HG03060 (cell line): Measurements from ENCODE around the gene NCAPH2.
"Not testable (repeated sequence)": the region's sequence is repeated elsewhere in the genome, so short reads cannot be mapped to it uniquely, and the experiment has no call there.

Experiments used
- ATAC-seq: cut with Tn5 transposase; IDR thresholded peaks from one replicate; pipeline ENCODE4 v1.9.1; 2021; ENCODE audit warnings: low read depth, moderate number of reproducible peaks; ENCODE audit not compliant: unreplicated experiment

Gene NCAPH2

GRCh38 chr22:50528682-50529415 is 20.8 kb downstream of the NCAPH2 start:
- ATAC-seq: no peak

- ATAC-seq: no peak
These were observed 21.4 kb downstream of the NCAPH2 start for GRCh38 chr22:50529416-50529896.

GRCh38 chr22:50529897-50530579 is 22.0 kb downstream of the NCAPH2 start, which contains the start of gene TYMP:
Gene TYMP (minus strand): TSS chr22:50530012. CDS start chr22:50529709, 303 bp downstream.
- no peak for ATAC-seq

GRCh38 chr22:50530580-50530876 is 22.5 kb downstream of the NCAPH2 start:
- ATAC-seq: no peak

GRCh38 chr22:50530877-50531545 is 23.0 kb downstream of the NCAPH2 start:
- ATAC-seq: no peak

GRCh38 chr22:50531546-50531961 is 23.5 kb downstream of the NCAPH2 start:
- no peak for ATAC-seq

- no peak for ATAC-seq
These were observed 24.1 kb downstream of the NCAPH2 start for GRCh38 chr22:50531962-50532674.

- no peak for ATAC-seq
These were observed 25.1 kb downstream of the NCAPH2 start for GRCh38 chr22:50532824-50533796.

- ATAC-seq: not testable (repeated sequence)
These were observed 26.1 kb downstream of the NCAPH2 start for GRCh38 chr22:50533856-50534711.

- ATAC-seq: no peak
These were observed 27.1 kb downstream of the NCAPH2 start for GRCh38 chr22:50535113-50535512.

GRCh38 chr22:50536226-50536625 is 28.2 kb downstream of the NCAPH2 start:
- ATAC-seq: no peak

GRCh38 chr22:50537765-50538164 is 29.7 kb downstream of the NCAPH2 start:
- no peak for ATAC-seq

- ATAC-seq: no peak
These were observed 32.4 kb downstream of the NCAPH2 start for GRCh38 chr22:50540381-50540780.

GRCh38 chr22:50541667-50542026 is 33.6 kb downstream of the NCAPH2 start:
- not testable (repeated sequence) for ATAC-seq

- no peak for ATAC-seq
These were observed 34.4 kb downstream of the NCAPH2 start for GRCh38 chr22:50542416-50542927.

GRCh38 chr22:50544078-50544745 is 36.2 kb downstream of the NCAPH2 start:
- no peak for ATAC-seq

GRCh38 chr22:50544746-50545253 is 36.8 kb downstream of the NCAPH2 start:
- ATAC-seq: no peak
